ENCODE results near the gene LRRC66.

The LRRC66 gene

GRCh38 chr4:52019936-52020657, at the start of gene LRRC66:
Gene LRRC66, minus strand, starts transcription at chr4:52020363. Its CDS starts 2,750 bp downstream, at chr4:52017613.
- no peak for DNase-seq (ENCODE audit: low spot score)

- no peak for DNase-seq (ENCODE audit: low spot score)
These were observed 49.4 kb upstream of the LRRC66 start for GRCh38 chr4:52069571-52069970.

GRCh38 chr4:52059372-52059771, 39.2 kb upstream of the LRRC66 start:
- DNase-seq (ENCODE audit: low spot score) = no peak

- no peak for DNase-seq (ENCODE audit: low spot score)
These were observed 38.1 kb upstream of the LRRC66 start for GRCh38 chr4:52058275-52058674.

GRCh38 chr4:52057196-52057595, 37.0 kb upstream of the LRRC66 start:
- no peak for DNase-seq (ENCODE audit: low spot score)

- DNase-seq (ENCODE audit: low spot score) = no peak
These were observed 34.1 kb upstream of the LRRC66 start for GRCh38 chr4:52054254-52054653.

GRCh38 chr4:52052475-52052780, 32.3 kb upstream of the LRRC66 start:
- DNase-seq (ENCODE audit: low spot score) = no peak

- peak; percentile 20 for DNase-seq (ENCODE audit: low spot score)
These were observed 31.7 kb upstream of the LRRC66 start for GRCh38 chr4:52051615-52052474.

GRCh38 chr4:52051213-52051614, 31.1 kb upstream of the LRRC66 start, which contains the start of gene SPATA18:
Gene SPATA18, plus strand, starts transcription at chr4:52051304. Its CDS starts 401 bp downstream, at chr4:52051705.
- DNase-seq (ENCODE audit: low spot score) = no peak

GRCh38 chr4:52049266-52049665, 29.1 kb upstream of the LRRC66 start:
- no peak for DNase-seq (ENCODE audit: low spot score)

- no peak for DNase-seq (ENCODE audit: low spot score)
These were observed 24.9 kb upstream of the LRRC66 start for GRCh38 chr4:52045028-52045427.

GRCh38 chr4:52038103-52038912, 18.1 kb upstream of the LRRC66 start, which contains the start of gene SGCB:
Gene SGCB, minus strand, starts transcription at chr4:52038299. Its CDS starts 40 bp downstream, at chr4:52038259.
- DNase-seq (ENCODE audit: low spot score) = peak; percentile 59

- peak; percentile 50 for DNase-seq (ENCODE audit: low spot score)
These were observed 17.5 kb upstream of the LRRC66 start for GRCh38 chr4:52037689-52038102.

- no peak for DNase-seq (ENCODE audit: low spot score)
These were observed 16.8 kb upstream of the LRRC66 start for GRCh38 chr4:52036886-52037530.

- DNase-seq (ENCODE audit: low spot score) = no peak
These were observed 15.0 kb upstream of the LRRC66 start for GRCh38 chr4:52035190-52035589.

- no peak for DNase-seq (ENCODE audit: low spot score)
These were observed 11.8 kb upstream of the LRRC66 start for GRCh38 chr4:52032005-52032404.

- peak; percentile 23 for DNase-seq (ENCODE audit: low spot score)
These were observed 8.8 kb upstream of the LRRC66 start for GRCh38 chr4:52028970-52029369.

- DNase-seq (ENCODE audit: low spot score) = no peak
These were observed 2.3 kb downstream of the LRRC66 start for GRCh38 chr4:52017814-52018213.

GRCh38 chr4:52016981-52017380, 3.2 kb downstream of the LRRC66 start:
- DNase-seq (ENCODE audit: low spot score) = no peak

- peak; percentile 30 for DNase-seq (ENCODE audit: low spot score)
These were observed 4.8 kb downstream of the LRRC66 start for GRCh38 chr4:52015366-52015765.

- DNase-seq (ENCODE audit: low spot score) = no peak
These were observed 5.3 kb downstream of the LRRC66 start for GRCh38 chr4:52014903-52015302.

GRCh38 chr4:52012651-52013050, 7.5 kb downstream of the LRRC66 start:
- no peak for DNase-seq (ENCODE audit: low spot score)

All from RKO (cell line).